H9 (cell line): ENCODE measurements around the gene CHADL. TPM values are rescaled to one million over a fixed set of nuclear protein-coding genes. Genes with fewer than 3 reads are reported as not detected.

Source experiments
- DNase-seq: peaks from one replicate; pipeline ENCODE4 v3.0.0-alpha.2; 2017
- H2AFZ ChIP-seq: one replicate; pipeline ENCODE4 v1.6.1; 2013; ENCODE audit warnings: mild to moderate bottlenecking, low read length, control low read depth, moderate library complexity
- H2AK5ac ChIP-seq: 2 replicates; pipeline ENCODE4 v1.6.1; 2013; ENCODE audit warnings: low read length, control low read depth, mixed read lengths; ENCODE audit not compliant: insufficient read length
- H2BK120ac ChIP-seq: one replicate; pipeline ENCODE4 v1.6.1; 2013; ENCODE audit warnings: low read depth, mild to moderate bottlenecking, low read length, control low read depth, inconsistent platforms; ENCODE audit not compliant: poor library complexity, severe bottlenecking
- H2BK12ac ChIP-seq: 2 replicates; pipeline ENCODE4 v1.6.1; 2013; ENCODE audit warnings: low read length, control low read depth, mixed read lengths, low read depth; ENCODE audit not compliant: insufficient read length
- H2BK15ac ChIP-seq: 2 replicates; pipeline ENCODE4 v1.6.1; 2013; ENCODE audit warnings: low read depth, low read length, control low read depth
- H2BK20ac ChIP-seq: one replicate; pipeline ENCODE4 v1.6.1; 2013; ENCODE audit warnings: low read depth, mild to moderate bottlenecking, low read length, control low read depth, inconsistent platforms; ENCODE audit not compliant: poor library complexity, severe bottlenecking
- H2BK5ac ChIP-seq: 2 replicates; pipeline ENCODE4 v1.6.1; 2013; ENCODE audit warnings: low read length, control low read depth, mixed read lengths; ENCODE audit not compliant: insufficient read length
- H3K14ac ChIP-seq: 2 replicates; pipeline ENCODE4 v1.6.1; 2013; ENCODE audit warnings: low read length, control low read depth; ENCODE audit not compliant: insufficient read depth
- H3K18ac ChIP-seq: 2 replicates; pipeline ENCODE4 v1.6.1; 2013; ENCODE audit warnings: low read depth, mild to moderate bottlenecking, mixed read lengths, low read length, control low read depth; ENCODE audit not compliant: insufficient read length
- H3K23ac ChIP-seq: 2 replicates; pipeline ENCODE4 v1.6.1; 2013; ENCODE audit warnings: low read length, control low read depth, mixed read lengths, low read depth; ENCODE audit not compliant: insufficient read length
- H3K23me2 ChIP-seq: 2 replicates; pipeline ENCODE4 v1.6.1; 2013; ENCODE audit warnings: low read depth, mild to moderate bottlenecking, mixed read lengths, low read length, control low read depth; ENCODE audit not compliant: insufficient read length, poor library complexity, severe bottlenecking
- H3K27ac ChIP-seq: 2 replicates; pipeline ENCODE4 v1.5.1; 2013; ENCODE audit warnings: low read length, control low read depth, mixed read lengths, low read depth; ENCODE audit not compliant: insufficient read length
- H3K27me3 ChIP-seq: 2 replicates; pipeline ENCODE4 v1.6.1; 2013; ENCODE audit warnings: low read length, control low read depth, inconsistent platforms; ENCODE audit not compliant: insufficient read depth
- H3K4ac ChIP-seq: 2 replicates; pipeline ENCODE4 v1.6.1; 2013; ENCODE audit warnings: low read depth, mild to moderate bottlenecking, control low read depth, inconsistent platforms, low read length, moderate library complexity
- H3K4me1 ChIP-seq: 2 replicates; pipeline ENCODE4 v1.6.1; 2013; ENCODE audit warnings: low read length, control low read depth, inconsistent platforms; ENCODE audit not compliant: insufficient read depth
- H3K4me2 ChIP-seq: 2 replicates; pipeline ENCODE4 v1.6.1; 2013; ENCODE audit warnings: low read length, control low read depth, mixed read lengths; ENCODE audit not compliant: insufficient read length, insufficient read depth
- H3K56ac ChIP-seq: 2 replicates; pipeline ENCODE4 v1.6.1; 2013; ENCODE audit warnings: low read depth, mild to moderate bottlenecking, mixed read lengths, low read length, control low read depth; ENCODE audit not compliant: insufficient read length
- H3K79me1 ChIP-seq: 2 replicates; pipeline ENCODE4 v1.6.1; 2013; ENCODE audit warnings: low read depth, mild to moderate bottlenecking, moderate library complexity, low read length, control low read depth, inconsistent platforms; ENCODE audit not compliant: insufficient read depth, poor library complexity, severe bottlenecking
- H3K79me2 ChIP-seq: 2 replicates; pipeline ENCODE4 v1.6.1; 2013; ENCODE audit warnings: low read length, control low read depth, inconsistent platforms; ENCODE audit not compliant: insufficient read depth
- H3K9ac ChIP-seq: 2 replicates; pipeline ENCODE4 v1.6.1; 2013; ENCODE audit warnings: low read length, control low read depth, mixed read lengths; ENCODE audit not compliant: insufficient read length; ENCODE audit errors: extremely low read depth
- H3K9me3 ChIP-seq: one replicate; pipeline ENCODE4 v1.6.1; 2013; ENCODE audit warnings: low read depth, low read length, inconsistent platforms; ENCODE audit not compliant: control insufficient read depth
- H3T11ph ChIP-seq: one replicate; pipeline ENCODE4 v1.6.1; 2013; ENCODE audit warnings: mild to moderate bottlenecking, low read length, control low read depth, inconsistent platforms
- H4K20me1 ChIP-seq: one replicate; pipeline ENCODE4 v1.6.1; 2013; ENCODE audit not compliant: control insufficient read depth, insufficient read length, insufficient read depth
- H4K5ac ChIP-seq: 2 replicates; pipeline ENCODE4 v1.6.1; 2013; ENCODE audit warnings: low read depth, mild to moderate bottlenecking, mixed read lengths, low read length, control low read depth; ENCODE audit not compliant: insufficient read length
- H4K8ac ChIP-seq: replicated peaks from 2 replicates; pipeline ENCODE4 v1.6.1; 2013; ENCODE audit warnings: low read length, control low read depth, mixed read lengths, low read depth; ENCODE audit not compliant: insufficient read length
- H4K91ac ChIP-seq: 2 replicates; pipeline ENCODE4 v1.6.1; 2013; ENCODE audit warnings: low read depth, mild to moderate bottlenecking, moderate library complexity, mixed read lengths, low read length, control low read depth; ENCODE audit not compliant: insufficient read length
- H3K27ac Mint-ChIP-seq, 3 experiments: 2 replicates in 2 of 3; 3 replicates in 1 of 3; pipeline ENCODE4 v1.8.0; 2020 to 2021; ENCODE audit warnings: mixed read lengths in 3 of 3, mild to moderate bottlenecking in 1 of 3, moderate library complexity in 1 of 3
- H3K27me3 Mint-ChIP-seq: 2 replicates; pipeline ENCODE4 v1.8.0; 2021; ENCODE audit warnings: low read depth, mild to moderate bottlenecking, moderate library complexity, mixed read lengths
- H3K36me3 Mint-ChIP-seq, 3 experiments: 2 replicates in 2 of 3; 3 replicates in 1 of 3; pipeline ENCODE4 v1.8.0; 2020 to 2021; ENCODE audit warnings: low read depth in 3 of 3, mixed read lengths in 3 of 3; ENCODE audit not compliant: insufficient read depth in 1 of 3
- H3K4me1 Mint-ChIP-seq, 2 experiments: 2 replicates each; pipeline ENCODE4 v1.8.0; 2020; ENCODE audit warnings: mixed read lengths in 2 of 2
- H3K4me3 Mint-ChIP-seq, 2 experiments: 2 replicates in 1 of 2; 3 replicates in 1 of 2; pipeline ENCODE4 v1.8.0; 2020 to 2021; ENCODE audit warnings: mild to moderate bottlenecking in 2 of 2, mixed read lengths in 2 of 2, moderate library complexity in 1 of 2
- H3K9me3 Mint-ChIP-seq, 2 experiments: 2 replicates in 1 of 2; 3 replicates in 1 of 2; pipeline ENCODE4 v1.8.0; 2020; ENCODE audit warnings: mild to moderate bottlenecking in 2 of 2, mixed read lengths in 2 of 2, moderate library complexity in 1 of 2
- WGBS: extraction: QIAGEN DNeasy Blood & Tissue Kit; methylation state at CpG from one replicate; pipeline ENCODE4 v1.1.7; 2013; ENCODE audit warnings: missing lambda C conversion rate, low lambda C conversion rate, mixed read lengths; ENCODE audit not compliant: insufficient read length; ENCODE audit errors: extremely low coverage; 5-methylcytosine and 5-hydroxymethylcytosine counted together
- total RNA-seq: library from RNA; stranded (reverse); gene quantifications from 2 replicates; pipeline ENCODE4 v1.2.1, GENCODE V29; 2021
- TF ChIP-seq, protein P1 (sequence below): fragments of 200-600 bp; sonication (generic); conservative IDR thresholded peaks from 3 replicates; pipeline ENCODE4 v1.8.0; 2021; ENCODE audit warnings: antibody characterized with exemption, mild to moderate bottlenecking

The CHADL gene
- total RNA-seq, 1 experiment from 2014 or later: 1.6 TPM

DNA sequence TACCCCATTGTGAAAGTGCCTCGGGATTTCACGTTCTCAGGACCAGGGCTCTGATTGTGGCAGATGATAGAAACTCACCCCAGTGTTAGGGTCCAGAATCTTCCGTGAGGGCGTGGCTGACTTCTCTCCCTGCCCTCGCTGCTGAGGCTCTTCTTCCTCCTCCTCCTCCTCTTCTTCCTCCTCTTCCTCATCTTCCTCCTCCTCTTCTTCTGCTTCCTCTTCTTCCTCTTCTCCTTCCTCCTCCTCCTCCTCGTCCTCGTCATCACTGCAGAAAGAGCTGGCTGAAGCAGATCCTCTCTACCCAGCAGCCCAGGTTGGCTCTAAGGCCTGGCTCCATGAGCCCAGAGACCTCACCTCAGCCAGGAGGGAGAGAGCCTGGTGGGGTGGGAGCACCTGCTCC is 13.5 kb upstream of the CHADL start:
- H3K36me3 Mint-ChIP-seq: peaks cover 60 to 96% (median 83%) of the 10 kb centered on the region in 3 experiments
- no peaks in the 10 kb centered on the region for H3K27me3 Mint-ChIP-seq
- Histone ChIP-seq H3K9me3 (no peaks in the 10 kb centered on the region), H3K23ac (no peak overlapping the region), H4K8ac (no peak overlapping the region), H3K56ac (no peak overlapping the region), H2BK5ac (no peak overlapping the region), H2AFZ (no peak overlapping the region), H4K91ac (no peak overlapping the region), H2BK120ac (no peak overlapping the region), H3K23me2 (no peaks in the 10 kb centered on the region), H2BK12ac (no peak overlapping the region), H4K5ac (no peak overlapping the region), H3K4me2 (no peak overlapping the region), H3K4me1 (no peaks in the 10 kb centered on the region), H3K14ac (no peak overlapping the region), H3K79me2 (no peaks in the 10 kb centered on the region), H3K4ac (no peak overlapping the region), H3K79me1 (no peaks in the 10 kb centered on the region), H4K20me1 (no peaks in the 10 kb centered on the region), H3K27ac (no peak overlapping the region), H3K27me3 (no peaks in the 10 kb centered on the region), H2BK20ac (no peak overlapping the region), H3K9ac (no peak overlapping the region), H3K18ac (no peak overlapping the region), H2BK15ac (no peak overlapping the region), H3T11ph (no peak overlapping the region), H2AK5ac (no peak overlapping the region)
- TF ChIP-seq, protein P1, sequence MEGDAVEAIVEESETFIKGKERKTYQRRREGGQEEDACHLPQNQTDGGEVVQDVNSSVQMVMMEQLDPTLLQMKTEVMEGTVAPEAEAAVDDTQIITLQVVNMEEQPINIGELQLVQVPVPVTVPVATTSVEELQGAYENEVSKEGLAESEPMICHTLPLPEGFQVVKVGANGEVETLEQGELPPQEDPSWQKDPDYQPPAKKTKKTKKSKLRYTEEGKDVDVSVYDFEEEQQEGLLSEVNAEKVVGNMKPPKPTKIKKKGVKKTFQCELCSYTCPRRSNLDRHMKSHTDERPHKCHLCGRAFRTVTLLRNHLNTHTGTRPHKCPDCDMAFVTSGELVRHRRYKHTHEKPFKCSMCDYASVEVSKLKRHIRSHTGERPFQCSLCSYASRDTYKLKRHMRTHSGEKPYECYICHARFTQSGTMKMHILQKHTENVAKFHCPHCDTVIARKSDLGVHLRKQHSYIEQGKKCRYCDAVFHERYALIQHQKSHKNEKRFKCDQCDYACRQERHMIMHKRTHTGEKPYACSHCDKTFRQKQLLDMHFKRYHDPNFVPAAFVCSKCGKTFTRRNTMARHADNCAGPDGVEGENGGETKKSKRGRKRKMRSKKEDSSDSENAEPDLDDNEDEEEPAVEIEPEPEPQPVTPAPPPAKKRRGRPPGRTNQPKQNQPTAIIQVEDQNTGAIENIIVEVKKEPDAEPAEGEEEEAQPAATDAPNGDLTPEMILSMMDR: no peak
- peaks cover 6 to 17% of the 10 kb centered on the region in 2 experiments; a peak in 3 of 4 replicates for H3K4me1 Mint-ChIP-seq
- no CpG with 5 or more reads among the region's 7 CpGs for WGBS
- no peak for DNase-seq
- H3K9me3 Mint-ChIP-seq: no peaks in the 10 kb centered on the region
- no peak overlapping the region for H3K4me3 Mint-ChIP-seq
- H3K27ac Mint-ChIP-seq: peak overlapping the region in 1 of 3 experiments; percentile 55; a peak in 3 of 7 replicates
